NCI-H2227 (cell line): ENCODE results near the gene GALNT18.
"Not testable (repeated sequence)": the region's sequence is repeated elsewhere in the genome, so short reads cannot be mapped to it uniquely, and the experiment has no call there.

Source experiments
- DNase-seq: peaks from one replicate; lab custom pipeline; 2025; ENCODE audit not compliant: unreplicated experiment; lab: John Stamatoyannopoulos, UW

GALNT18 gene

GRCh38 chr11:11471201-11471600 lies 150.6 kb downstream of the GALNT18 start:
- no peak for DNase-seq

GRCh38 chr11:11468954-11469353 lies 152.9 kb downstream of the GALNT18 start:
- no peak for DNase-seq

- DNase-seq: no peak
Observed at GRCh38 chr11:11467312-11467711, 154.5 kb downstream of the GALNT18 start.

- no peak for DNase-seq
Observed at GRCh38 chr11:11464555-11464954, 157.2 kb downstream of the GALNT18 start.

- no peak for DNase-seq
Observed at GRCh38 chr11:11463405-11463804, 158.4 kb downstream of the GALNT18 start.

GRCh38 chr11:11461473-11461872 lies 160.3 kb downstream of the GALNT18 start:
- no peak for DNase-seq

- DNase-seq: no peak
Observed at GRCh38 chr11:11459578-11459977, 162.2 kb downstream of the GALNT18 start.

GRCh38 chr11:11458485-11458884 lies 163.3 kb downstream of the GALNT18 start:
- DNase-seq: no peak

- no peak for DNase-seq
Observed at GRCh38 chr11:11458001-11458400, 163.8 kb downstream of the GALNT18 start.

GRCh38 chr11:11456866-11457265 lies 164.9 kb downstream of the GALNT18 start:
- DNase-seq: no peak

GRCh38 chr11:11454671-11455223 lies 167.1 kb downstream of the GALNT18 start:
- no peak for DNase-seq

- no peak for DNase-seq
Observed at GRCh38 chr11:11451501-11452005, 170.3 kb downstream of the GALNT18 start.

GRCh38 chr11:11450744-11451362 lies 171.0 kb downstream of the GALNT18 start:
- DNase-seq: no peak

GRCh38 chr11:11449327-11449726 lies 172.5 kb downstream of the GALNT18 start:
- no peak for DNase-seq

GRCh38 chr11:11448626-11449025 lies 173.2 kb downstream of the GALNT18 start:
- no peak for DNase-seq

- not testable (repeated sequence) for DNase-seq
Observed at GRCh38 chr11:11447601-11448000, 174.2 kb downstream of the GALNT18 start.

- DNase-seq: no peak
Observed at GRCh38 chr11:11446967-11447366, 174.8 kb downstream of the GALNT18 start.

- DNase-seq: no peak
Observed at GRCh38 chr11:11446564-11446963, 175.2 kb downstream of the GALNT18 start.

- DNase-seq: no peak
Observed at GRCh38 chr11:11445441-11446185, 176.2 kb downstream of the GALNT18 start.

- no peak for DNase-seq
Observed at GRCh38 chr11:11444804-11445131, 177.0 kb downstream of the GALNT18 start.

- no peak for DNase-seq
Observed at GRCh38 chr11:11444027-11444803, 177.6 kb downstream of the GALNT18 start.

GRCh38 chr11:11442791-11443190 lies 179.0 kb downstream of the GALNT18 start:
- DNase-seq: no peak
